MM.1S (cell line): ENCODE measurements around the gene POU4F2.

Source experiments
- DNase-seq: peaks from one replicate; pipeline ENCODE4 v3.0.0-alpha.2; 2015
- H2AFZ ChIP-seq: fragments of 300-600 bp; sonication (generic); 2 replicates; pipeline ENCODE4 v1.6.0; 2016; ENCODE audit warnings: antibody characterized with exemption, low read length
- H3F3A ChIP-seq: fragments of 300-600 bp; sonication (generic); 2 replicates; pipeline ENCODE4 v1.6.1; 2016; ENCODE audit warnings: mild to moderate bottlenecking, antibody characterized with exemption, low read length, moderate library complexity, mixed read lengths; ENCODE audit not compliant: insufficient read depth
- H3K27ac ChIP-seq: fragments of 300-600 bp; sonication (generic); 2 replicates; pipeline ENCODE4 v1.5.1; 2016; ENCODE audit warnings: mild to moderate bottlenecking, low read length
- H3K27me3 ChIP-seq: fragments of 300-600 bp; sonication (generic); replicated peaks from 2 replicates; pipeline ENCODE4 v1.6.0; 2016; ENCODE audit warnings: low read length; ENCODE audit not compliant: insufficient read depth
- H3K36me3 ChIP-seq: fragments of 300-600 bp; sonication (generic); replicated peaks from 2 replicates; pipeline ENCODE4 v1.6.1; 2016; ENCODE audit warnings: mild to moderate bottlenecking, low read length, mixed read lengths; ENCODE audit not compliant: insufficient read depth
- H3K4me1 ChIP-seq: fragments of 300-600 bp; sonication (generic); 2 replicates; pipeline ENCODE4 v1.6.1; 2016; ENCODE audit warnings: low read length, mixed read lengths
- H3K4me2 ChIP-seq: fragments of 300-600 bp; sonication (generic); 2 replicates; pipeline ENCODE4 v1.6.0; 2016; ENCODE audit warnings: low read depth, low read length
- H3K4me3 ChIP-seq: fragments of 300-600 bp; sonication (generic); 2 replicates; pipeline ENCODE4 v1.5.1; 2016; ENCODE audit warnings: low read length, mixed read lengths
- H3K79me2 ChIP-seq: fragments of 300-600 bp; sonication (generic); 2 replicates; pipeline ENCODE4 v1.6.1; 2016; ENCODE audit warnings: mixed run types, low read length, mixed read lengths
- H3K9ac ChIP-seq: fragments of 300-600 bp; sonication (generic); 2 replicates; pipeline ENCODE4 v1.6.1; 2016; ENCODE audit warnings: low read length, mixed read lengths
- H3K9me2 ChIP-seq: fragments of 300-600 bp; sonication (generic); replicated peaks from 2 replicates; pipeline ENCODE4 v1.6.1; 2016; ENCODE audit warnings: mild to moderate bottlenecking, low read length, mixed read lengths; ENCODE audit not compliant: insufficient read depth
- H3K9me3 ChIP-seq: fragments of 300-600 bp; sonication (generic); replicated peaks from 2 replicates; pipeline ENCODE4 v1.6.1; 2016; ENCODE audit warnings: mild to moderate bottlenecking, low read length, mixed read lengths; ENCODE audit not compliant: insufficient read depth
- H4K20me1 ChIP-seq: fragments of 300-600 bp; sonication (generic); 2 replicates; pipeline ENCODE4 v1.6.1; 2016; ENCODE audit warnings: mild to moderate bottlenecking, low read length, moderate library complexity, mixed read lengths; ENCODE audit not compliant: insufficient read depth
- CTCF ChIP-seq: fragments of 300-600 bp; sonication (generic); IDR thresholded peaks from 2 replicates; pipeline ENCODE4 v1.5.1; 2016; ENCODE audit warnings: antibody characterized with exemption, low read length, mixed read lengths
- EZH2 ChIP-seq: fragments of 300-600 bp; sonication (generic); optimal IDR thresholded peaks from 2 replicates; pipeline ENCODE3; 2017; ENCODE audit warnings: low read depth, mild to moderate bottlenecking, antibody characterized with exemption, low read length, mixed read lengths
- EZH2phosphoT487 ChIP-seq: fragments of 300-600 bp; sonication (generic); IDR thresholded peaks from 2 replicates; pipeline ENCODE4 v1.6.1; 2018; ENCODE audit warnings: antibody characterized with exemption, low read length

Gene POU4F2

GRCh38 chr4:146638786-146639505 is at the start of gene POU4F2:
POU4F2 (plus strand) TSS chr4:146638893; CDS start chr4:146639141, 248 bp downstream.
- Histone ChIP-seq H3K36me3 (no peaks in the 10 kb centered on the region), H3K27ac (no peak within 1 kb of the TSS), H4K20me1 (no peaks in the 10 kb centered on the region), H3K9me2 (no peaks in the 10 kb centered on the region), H3K4me3 (no peak within 1 kb of the TSS), H3K79me2 (no peaks in the 10 kb centered on the region), H3F3A (no peaks in the 10 kb centered on the region), H3K4me1 (no peaks in the 10 kb centered on the region), H3K4me2 (no peak within 1 kb of the TSS), H3K9me3 (no peaks in the 10 kb centered on the region; the same call in 1 of the 2 replicates), H2AFZ (no peak within 1 kb of the TSS), H3K9ac (no peak within 1 kb of the TSS), H3K27me3 (no peaks in the 10 kb centered on the region; the same call in 1 of the 2 replicates)
- no peak for TF ChIP-seq EZH2phosphoT487
- TF ChIP-seq CTCF = no peak
- TF ChIP-seq EZH2 = no peak
- DNase-seq = no peak

GRCh38 chr4:146590801-146591200 is 47.9 kb upstream of the POU4F2 start:
- H3K9ac ChIP-seq = no peak overlapping the region
- H3F3A ChIP-seq = no peaks in the 10 kb centered on the region
- H3K9me3 ChIP-seq = no peaks in the 10 kb centered on the region
- DNase-seq = no peak
- no peak overlapping the region for H3K4me3 ChIP-seq
- TF ChIP-seq EZH2phosphoT487 (no peak), CTCF (no peak), EZH2 (no peak)
- H4K20me1 ChIP-seq = no peaks in the 10 kb centered on the region
- no peak overlapping the region for H3K4me2 ChIP-seq
- no peaks in the 10 kb centered on the region for H3K79me2 ChIP-seq
- H2AFZ ChIP-seq = no peak overlapping the region
- no peaks in the 10 kb centered on the region for H3K27me3 ChIP-seq
- H3K4me1 ChIP-seq = no peaks in the 10 kb centered on the region
- H3K27ac ChIP-seq = no peak overlapping the region
- no peaks in the 10 kb centered on the region for H3K9me2 ChIP-seq
- no peaks in the 10 kb centered on the region for H3K36me3 ChIP-seq

GRCh38 chr4:146592019-146592418 is 46.7 kb upstream of the POU4F2 start:
- no peaks in the 10 kb centered on the region for H3K9me2 ChIP-seq
- H4K20me1 ChIP-seq = no peaks in the 10 kb centered on the region
- H3K27me3 ChIP-seq = no peaks in the 10 kb centered on the region
- H3K79me2 ChIP-seq = no peaks in the 10 kb centered on the region
- H3K4me3 ChIP-seq = no peak overlapping the region
- no peaks in the 10 kb centered on the region for H3K36me3 ChIP-seq
- no peaks in the 10 kb centered on the region for H3K4me1 ChIP-seq
- TF ChIP-seq EZH2phosphoT487 = no peak
- no peak for TF ChIP-seq EZH2
- H3K4me2 ChIP-seq = no peak overlapping the region
- no peaks in the 10 kb centered on the region for H3K9me3 ChIP-seq
- H3K27ac ChIP-seq = no peak overlapping the region
- no peak for DNase-seq
- no peak overlapping the region for H3K9ac ChIP-seq
- H2AFZ ChIP-seq = no peak overlapping the region
- no peaks in the 10 kb centered on the region for H3F3A ChIP-seq

GRCh38 chr4:146632770-146633470 is 5.8 kb upstream of the POU4F2 start:
- no peak overlapping the region for H3K9ac ChIP-seq
- no peaks in the 10 kb centered on the region for H3K79me2 ChIP-seq

More at GRCh38 chr4:146632770-146633470, 5.8 kb upstream of the POU4F2 start:
- Histone ChIP-seq H3F3A (no peaks in the 10 kb centered on the region), H3K27ac (no peak overlapping the region), H3K4me1 (no peaks in the 10 kb centered on the region), H3K9me2 (no peaks in the 10 kb centered on the region), H3K4me3 (no peak overlapping the region), H2AFZ (no peak overlapping the region), H4K20me1 (no peaks in the 10 kb centered on the region), H3K4me2 (no peak overlapping the region), H3K36me3 (no peaks in the 10 kb centered on the region), H3K27me3 (no peaks in the 10 kb centered on the region; the same call in 1 of the 2 replicates), H3K9me3 (no peaks in the 10 kb centered on the region)
- TF ChIP-seq EZH2 (no peak), CTCF (no peak), EZH2phosphoT487 (no peak)
- no peak for DNase-seq
